SU-DHL-6 (cell line): Measurements from ENCODE around the gene VAC14.

ENCODE experiments used
- CTCF ChIP-seq: fragments of 200-600 bp; sonication (generic); IDR thresholded peaks from one replicate; pipeline ENCODE4 v1.5.1; 2017; ENCODE audit warnings: antibody characterized with exemption, mild to moderate bottlenecking, low read length, moderate library complexity; ENCODE audit not compliant: insufficient read depth, poor library complexity, severe bottlenecking
- EZH2phosphoT487 ChIP-seq: fragments of 200-600 bp; sonication (generic), shearing (Covaris generic); conservative IDR thresholded peaks from 2 replicates; pipeline ENCODE4 v1.6.1; 2018; ENCODE audit warnings: mild to moderate bottlenecking, antibody characterized with exemption, low read length, moderate library complexity, mixed read lengths

- TF ChIP-seq CTCF = no peak
- TF ChIP-seq EZH2phosphoT487 = no peak
Measured at GRCh38 chr16:70775399-70775798, 25.6 kb downstream of the VAC14 start.
